Measurements from ENCODE around the gene TCL1A.

The TCL1A gene

DNA sequence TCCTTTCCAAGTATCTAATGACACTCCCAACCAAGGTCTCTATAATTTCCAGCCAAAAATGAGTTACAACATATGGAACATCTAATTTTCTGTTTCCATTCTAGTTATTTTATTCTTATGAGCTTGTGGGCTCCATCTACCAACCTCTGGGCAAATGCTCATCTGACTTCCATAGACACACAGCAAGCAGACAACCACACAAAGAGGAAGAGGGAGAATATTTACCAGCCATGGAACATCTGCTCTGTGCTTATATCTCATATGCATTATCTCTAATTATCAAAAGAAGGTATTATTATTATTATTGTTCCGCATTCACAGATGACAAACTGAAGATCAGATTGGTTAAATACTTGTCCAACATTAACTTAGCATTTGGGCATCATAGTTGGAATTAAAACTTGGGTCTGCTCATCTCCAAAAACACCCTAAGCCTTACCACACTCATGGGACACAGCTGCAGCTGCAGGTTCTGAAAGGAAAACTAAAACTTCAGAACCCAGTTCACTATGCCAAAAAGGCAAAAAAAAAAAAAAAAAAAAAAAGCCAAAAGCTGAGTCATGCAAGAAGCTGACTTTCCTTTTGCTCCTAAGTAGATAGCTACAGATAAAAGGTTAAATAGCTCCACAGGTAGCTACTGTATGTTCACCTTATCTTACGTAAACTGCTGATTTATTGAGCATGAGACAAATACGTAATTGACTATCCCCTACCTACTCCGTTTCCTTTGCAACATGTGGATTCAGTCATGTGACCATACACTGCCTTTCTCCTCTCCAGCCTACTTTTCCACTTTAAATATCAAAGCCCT, 51.3 kb downstream of the TCL1A start:
- peak; percentile 85 for DNase-seq (ENCODE audit: low read depth)
- H3K4me3 ChIP-seq (ENCODE audit: low read depth, low read length) = peak overlapping the region; percentile 43
- TF ChIP-seq, protein P1, sequence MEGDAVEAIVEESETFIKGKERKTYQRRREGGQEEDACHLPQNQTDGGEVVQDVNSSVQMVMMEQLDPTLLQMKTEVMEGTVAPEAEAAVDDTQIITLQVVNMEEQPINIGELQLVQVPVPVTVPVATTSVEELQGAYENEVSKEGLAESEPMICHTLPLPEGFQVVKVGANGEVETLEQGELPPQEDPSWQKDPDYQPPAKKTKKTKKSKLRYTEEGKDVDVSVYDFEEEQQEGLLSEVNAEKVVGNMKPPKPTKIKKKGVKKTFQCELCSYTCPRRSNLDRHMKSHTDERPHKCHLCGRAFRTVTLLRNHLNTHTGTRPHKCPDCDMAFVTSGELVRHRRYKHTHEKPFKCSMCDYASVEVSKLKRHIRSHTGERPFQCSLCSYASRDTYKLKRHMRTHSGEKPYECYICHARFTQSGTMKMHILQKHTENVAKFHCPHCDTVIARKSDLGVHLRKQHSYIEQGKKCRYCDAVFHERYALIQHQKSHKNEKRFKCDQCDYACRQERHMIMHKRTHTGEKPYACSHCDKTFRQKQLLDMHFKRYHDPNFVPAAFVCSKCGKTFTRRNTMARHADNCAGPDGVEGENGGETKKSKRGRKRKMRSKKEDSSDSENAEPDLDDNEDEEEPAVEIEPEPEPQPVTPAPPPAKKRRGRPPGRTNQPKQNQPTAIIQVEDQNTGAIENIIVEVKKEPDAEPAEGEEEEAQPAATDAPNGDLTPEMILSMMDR (IDR thresholded peaks at IDR 0.05; ENCODE audit: insufficient read depth, low read depth, low read length, missing control alignments) = no peak

DNA sequence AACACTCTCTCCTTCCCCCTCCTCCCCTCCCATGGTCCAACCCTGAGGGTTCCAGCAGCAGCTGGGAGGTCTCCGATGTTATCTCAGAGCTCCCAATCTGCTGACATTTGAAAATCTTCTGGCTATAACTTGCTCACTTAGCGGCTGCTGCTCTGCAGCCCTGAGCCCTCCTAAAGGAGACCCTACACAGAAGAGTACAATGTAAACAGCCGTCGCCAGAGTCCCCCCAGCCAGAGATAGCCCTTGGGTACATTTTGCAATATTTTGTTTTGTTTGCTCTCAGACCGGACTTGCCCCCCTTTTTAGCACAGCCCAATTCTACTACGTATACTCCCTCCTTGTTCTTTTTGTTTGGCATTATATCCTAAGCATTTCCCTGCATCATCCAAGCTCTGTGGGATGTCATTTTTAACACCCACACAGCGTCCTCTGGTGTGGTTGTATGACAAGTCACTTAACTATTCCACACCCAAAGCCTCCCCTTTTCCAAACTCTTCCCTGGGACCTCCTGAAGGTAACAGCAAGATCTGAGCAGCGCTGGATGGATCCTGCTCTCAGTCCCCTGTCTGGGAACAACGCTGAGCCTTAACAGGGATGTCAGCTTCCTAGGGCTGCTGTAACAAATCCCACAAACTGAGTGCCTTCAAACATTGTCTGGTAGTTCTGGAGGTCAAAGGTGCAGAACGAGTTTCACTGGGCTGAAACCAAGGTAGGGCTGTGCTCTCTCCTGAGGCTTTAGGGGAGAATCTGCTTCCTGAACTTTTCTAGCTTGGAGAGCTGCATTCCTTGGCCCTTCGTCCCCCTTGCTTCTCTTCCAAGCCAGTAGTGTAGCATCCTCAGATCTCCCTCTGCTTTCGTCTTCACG, 53.0 kb downstream of the TCL1A start:
- no peak overlapping the region for H3K4me3 ChIP-seq (ENCODE audit: low read depth, low read length)
- TF ChIP-seq, protein P1 (IDR thresholded peaks at IDR 0.05; ENCODE audit: insufficient read depth, low read depth, low read length, missing control alignments) = no peak
- DNase-seq (ENCODE audit: low read depth) = no peak

DNA sequence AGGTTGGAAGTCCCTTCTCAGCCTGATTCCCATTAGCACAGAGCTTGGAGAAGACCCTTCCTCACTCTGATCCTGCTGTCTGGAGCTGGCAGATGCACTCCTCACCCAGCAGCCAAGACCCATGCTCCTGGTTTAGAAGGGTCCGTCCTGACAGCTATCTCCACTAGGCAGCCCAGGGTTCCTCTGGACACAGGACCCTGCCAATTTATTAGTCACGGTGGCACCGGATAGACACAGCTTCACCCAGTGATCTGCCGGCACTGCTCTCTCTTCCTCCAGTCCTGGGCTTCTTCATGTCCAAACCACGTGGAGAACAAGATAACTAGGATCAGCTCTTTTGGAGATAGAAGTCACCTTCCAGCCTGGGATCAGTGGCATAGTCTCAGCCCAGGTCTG, 53.9 kb downstream of the TCL1A start:
- TF ChIP-seq, protein P1 (IDR thresholded peaks at IDR 0.05; ENCODE audit: insufficient read depth, low read depth, low read length, missing control alignments) = no peak
- no peak overlapping the region for H3K4me3 ChIP-seq (ENCODE audit: low read depth, low read length)
- no peak for DNase-seq (ENCODE audit: low read depth)
